CD4-positive, alpha-beta T cell (primary cell): ENCODE data around the gene PRKAR1B. TPM values are rescaled to one million over a fixed set of nuclear protein-coding genes. Genes with fewer than 3 reads are reported as not detected.
"Not testable (repeated sequence)": the region's sequence is repeated elsewhere in the genome, so short reads cannot be mapped to it uniquely, and the experiment has no call there.

Source experiments
- ATAC-seq: fragments of 200-7000 bp; cut with Tn5 transposase; one replicate; pipeline ENCODE4 v1.10.0; 2022; ENCODE audit warnings: mild to moderate bottlenecking; ENCODE audit not compliant: poor library complexity
- CTCF ChIA-PET: fragments of 350-600 bp; sonication (Branson Sonifier 250); formaldehyde crosslinking; loops from one replicate; lab custom pipeline; 2021; ENCODE audit warnings: antibody characterized with exemption, inconsistent platforms; lab: Charles Lee
- POLR2A ChIA-PET: fragments of 350-600 bp; sonication (Branson Sonifier 250); formaldehyde crosslinking; loops from one replicate; lab custom pipeline; 2021; ENCODE audit warnings: antibody characterized with exemption, inconsistent platforms; lab: Charles Lee
- DNase-seq, 14 experiments: peaks; one replicate each; pipeline ENCODE4 v3.0.0-alpha.2; 2013 to 2020; ENCODE audit warnings: mixed read lengths in 2 of 14
- H3K27ac ChIP-seq, 2 donors: one replicate each; pipeline versions ENCODE4 v1.5.1 to v1.7.0; 2013; ENCODE audit warnings: low read length in 2 of 2, low read depth in 1 of 2, mild to moderate bottlenecking in 1 of 2
- H3K27me3 ChIP-seq, 2 experiments: 1 replicate in 1 of 2; 2 replicates in 1 of 2; pipeline versions ENCODE4 v1.6.1 to v1.7.0; 2013; ENCODE audit warnings: low read length in 2 of 2, control low read depth in 1 of 2, mild to moderate bottlenecking in 1 of 2, moderate library complexity in 1 of 2; ENCODE audit not compliant: insufficient read depth in 2 of 2, control insufficient read depth in 1 of 2
- H3K36me3 ChIP-seq: one replicate; pipeline ENCODE4 v1.6.1; 2013; ENCODE audit warnings: low read length, control low read depth; ENCODE audit not compliant: insufficient read depth
- H3K4me1 ChIP-seq: one replicate; pipeline ENCODE4 v1.6.1; 2013; ENCODE audit warnings: low read length, control low read depth; ENCODE audit not compliant: insufficient read depth
- H3K4me3 ChIP-seq: one replicate; pipeline ENCODE4 v1.5.1; 2013; ENCODE audit warnings: mild to moderate bottlenecking, low read length, moderate library complexity
- H3K9me3 ChIP-seq, 2 experiments: 1 replicate in 1 of 2; 2 replicates in 1 of 2; pipeline versions ENCODE4 v1.6.1 to v1.7.0; 2013; ENCODE audit warnings: low read length in 2 of 2, mild to moderate bottlenecking in 2 of 2, control low read depth in 1 of 2, moderate library complexity in 1 of 2; ENCODE audit not compliant: control insufficient read depth in 1 of 2, insufficient read depth in 1 of 2
- H3K27ac Mint-ChIP-seq: one replicate; pipeline ENCODE4 v1.8.0; 2020; ENCODE audit warnings: mixed read lengths
- H3K27me3 Mint-ChIP-seq: one replicate; pipeline ENCODE4 v1.8.0; 2021; ENCODE audit warnings: mixed read lengths
- H3K36me3 Mint-ChIP-seq: one replicate; pipeline ENCODE4 v1.8.0; 2021; ENCODE audit warnings: low read depth, mixed read lengths
- H3K4me1 Mint-ChIP-seq: one replicate; pipeline ENCODE4 v1.8.0; 2021; ENCODE audit warnings: low read depth, mixed read lengths
- H3K4me3 Mint-ChIP-seq: one replicate; pipeline ENCODE4 v1.8.0; 2020; ENCODE audit warnings: mild to moderate bottlenecking, mixed read lengths
- H3K9me3 Mint-ChIP-seq: one replicate; pipeline ENCODE4 v1.8.0; 2020; ENCODE audit warnings: mixed read lengths
- intact Hi-C, 2 experiments: fragments of 100-400 bp; cut with DNase I in 1 of 2; cut with micrococcal nuclease in 1 of 2; formaldehyde crosslinking; loops; one replicate each; pipeline versions ENCODE4 v1.15.1 to v1.9.0; 2023 to 2025; cut with DNase I, micrococcal nuclease
- total RNA-seq, 174 experiments: library from RNA in 2 of 174; stranded (reverse) in 2 of 174; gene quantifications; one replicate each; pipeline ENCODE4 v1.2.3 and lab custom pipeline; 2021 to 2026
- TF ChIP-seq, protein P1 (sequence below): fragments of 200-600 bp; IDR thresholded peaks from one replicate; pipeline ENCODE4 v1.8.0; 2022; ENCODE audit warnings: antibody characterized with exemption, mild to moderate bottlenecking

PRKAR1B gene
- total RNA-seq, 2 experiments from 2014 or later, result 18.8 to 19.5 TPM

DNA sequence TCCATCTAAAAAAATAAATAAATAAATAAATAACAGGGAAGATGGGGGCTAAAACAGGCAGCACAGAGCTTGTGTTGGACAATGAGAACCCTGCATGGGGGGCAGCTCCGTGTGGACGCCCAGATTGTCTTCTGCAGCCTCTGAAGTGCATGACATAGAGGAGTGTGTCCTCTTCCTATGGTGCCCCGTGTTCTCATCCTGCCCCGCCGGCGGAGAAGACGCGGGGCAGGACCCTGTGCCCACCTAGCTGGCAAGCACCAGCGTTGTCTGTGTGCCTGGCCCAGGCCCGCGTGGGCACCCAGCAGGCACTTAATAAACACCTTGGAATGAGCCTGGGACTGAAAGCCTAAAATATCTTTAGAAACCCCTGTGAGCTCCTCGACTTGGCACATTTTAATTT, 89.3 kb downstream of the PRKAR1B start:
- no peak for DNase-seq
- Histone ChIP-seq H3K4me1 (peaks cover 8% of the 10 kb centered on the region), H3K27me3 (no peaks in the 10 kb centered on the region), H3K36me3 (no peaks in the 10 kb centered on the region), H3K27ac (no peak overlapping the region), H3K4me3 (no peak overlapping the region), H3K9me3 (peaks cover 0 to 6% of the 10 kb centered on the region in 2 experiments)
- H3K4me1 Mint-ChIP-seq, result peaks cover 20% of the 10 kb centered on the region
- TF ChIP-seq, protein P1, sequence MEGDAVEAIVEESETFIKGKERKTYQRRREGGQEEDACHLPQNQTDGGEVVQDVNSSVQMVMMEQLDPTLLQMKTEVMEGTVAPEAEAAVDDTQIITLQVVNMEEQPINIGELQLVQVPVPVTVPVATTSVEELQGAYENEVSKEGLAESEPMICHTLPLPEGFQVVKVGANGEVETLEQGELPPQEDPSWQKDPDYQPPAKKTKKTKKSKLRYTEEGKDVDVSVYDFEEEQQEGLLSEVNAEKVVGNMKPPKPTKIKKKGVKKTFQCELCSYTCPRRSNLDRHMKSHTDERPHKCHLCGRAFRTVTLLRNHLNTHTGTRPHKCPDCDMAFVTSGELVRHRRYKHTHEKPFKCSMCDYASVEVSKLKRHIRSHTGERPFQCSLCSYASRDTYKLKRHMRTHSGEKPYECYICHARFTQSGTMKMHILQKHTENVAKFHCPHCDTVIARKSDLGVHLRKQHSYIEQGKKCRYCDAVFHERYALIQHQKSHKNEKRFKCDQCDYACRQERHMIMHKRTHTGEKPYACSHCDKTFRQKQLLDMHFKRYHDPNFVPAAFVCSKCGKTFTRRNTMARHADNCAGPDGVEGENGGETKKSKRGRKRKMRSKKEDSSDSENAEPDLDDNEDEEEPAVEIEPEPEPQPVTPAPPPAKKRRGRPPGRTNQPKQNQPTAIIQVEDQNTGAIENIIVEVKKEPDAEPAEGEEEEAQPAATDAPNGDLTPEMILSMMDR, result no peak
- no peak overlapping the region for H3K4me3 Mint-ChIP-seq
- no peak overlapping the region for H3K27ac Mint-ChIP-seq
- H3K27me3 Mint-ChIP-seq, result no peaks in the 10 kb centered on the region
- H3K9me3 Mint-ChIP-seq, result no peaks in the 10 kb centered on the region
- no peak for ATAC-seq
- ChIA-PET POLR2A (no interaction called here), CTCF (no interaction called here)
- intact Hi-C loops, result loop anchor here in 1 of 2 experiments (5.0 kb wide), 1 partner anchor 116 kb away; no protein-coding TSS in a partner anchor
- peaks cover 6% of the 10 kb centered on the region for H3K36me3 Mint-ChIP-seq

DNA sequence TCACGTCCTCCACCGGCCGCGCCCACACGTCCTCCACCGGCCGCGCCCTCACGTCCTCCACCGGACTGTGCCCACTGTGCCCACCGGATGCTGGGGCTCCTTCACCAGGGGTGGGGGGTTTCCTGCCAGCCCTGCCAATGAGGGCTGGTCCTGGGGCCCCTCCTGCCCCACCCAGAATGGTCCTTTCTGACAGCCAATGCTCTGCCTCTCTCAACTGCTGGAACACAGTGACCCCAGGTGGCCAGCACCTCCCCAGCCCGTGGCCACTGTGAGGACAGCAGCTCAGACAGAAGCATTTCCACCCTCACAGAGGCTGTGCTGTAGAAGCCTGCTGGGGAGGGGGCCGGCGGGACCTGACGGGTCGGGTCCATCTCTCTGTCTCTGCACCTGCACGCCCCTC, 90.7 kb downstream of the PRKAR1B start:
- TF ChIP-seq, protein P1, result peak; percentile 23
- DNase-seq, result peak; percentile 28 to 77 (median 47)
- Mint-ChIP-seq H3K4me3 (no peak overlapping the region), H3K27ac (no peak overlapping the region), H3K9me3 (no peaks in the 10 kb centered on the region), H3K36me3 (peaks cover 6% of the 10 kb centered on the region), H3K4me1 (peaks cover 18% of the 10 kb centered on the region), H3K27me3 (no peaks in the 10 kb centered on the region)
- Histone ChIP-seq H3K4me3 (no peak overlapping the region), H3K27me3 (no peaks in the 10 kb centered on the region), H3K36me3 (no peaks in the 10 kb centered on the region), H3K4me1 (peaks cover 8% of the 10 kb centered on the region), H3K27ac (no peak overlapping the region), H3K9me3 (no peaks in the 10 kb centered on the region)
- ChIA-PET CTCF (interaction anchor here (0.6 to 1.1 kb wide), 2 partner anchors 11 to 314 kb away, joined by 3 to 6 read pairs; no protein-coding TSS in a partner anchor), POLR2A (no interaction called here)
- intact Hi-C loops, result loop anchor here in 1 of 2 experiments (1.0 to 5.0 kb wide), 2 partner anchors 114 to 304 kb away; no protein-coding TSS in a partner anchor
- ATAC-seq, result peak; percentile 59

DNA sequence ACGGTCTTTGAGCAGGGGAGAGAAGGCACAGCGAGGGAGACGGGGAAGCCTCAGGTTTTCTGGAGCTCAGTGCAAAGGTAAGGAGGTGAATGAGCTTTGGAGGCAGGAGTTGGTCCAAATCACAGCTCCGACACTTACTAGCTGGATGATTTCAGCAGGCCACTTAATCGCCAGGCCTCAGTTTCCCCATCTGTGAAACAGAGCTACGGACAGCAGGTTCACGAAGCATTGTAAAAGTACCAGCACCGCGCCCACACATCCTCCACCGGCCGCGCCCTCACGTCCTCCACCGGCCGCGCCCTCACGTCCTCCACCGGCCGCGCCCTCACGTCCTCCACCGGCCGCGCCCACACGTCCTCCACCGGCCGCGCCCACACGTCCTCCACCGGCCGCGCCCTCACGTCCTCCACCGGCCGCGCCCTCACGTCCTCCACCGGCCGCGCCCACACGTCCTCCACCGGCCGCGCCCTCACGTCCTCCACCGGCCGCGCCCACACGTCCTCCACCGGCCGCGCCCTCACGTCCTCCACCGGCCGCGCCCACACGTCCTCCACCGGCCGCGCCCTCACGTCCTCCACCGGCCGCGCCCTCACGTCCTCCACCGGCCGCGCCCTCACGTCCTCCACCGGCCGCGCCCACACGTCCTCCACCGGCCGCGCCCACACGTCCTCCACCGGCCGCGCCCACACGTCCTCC, 91.2 kb downstream of the PRKAR1B start:
- H3K4me1 ChIP-seq, DNase-seq, H3K9me3 ChIP-seq, ATAC-seq, H3K4me3 Mint-ChIP-seq, H3K27me3 Mint-ChIP-seq, H3K27ac Mint-ChIP-seq, H3K36me3 ChIP-seq, H3K4me3 ChIP-seq, H3K9me3 Mint-ChIP-seq, H3K27ac ChIP-seq, H3K36me3 Mint-ChIP-seq, POLR2A ChIA-PET, H3K27me3 ChIP-seq: not testable (repeated sequence)
- peaks cover 14% of the 10 kb centered on the region for H3K4me1 Mint-ChIP-seq
- CTCF ChIA-PET, result interaction anchor here (1.1 kb wide), 1 partner anchor 314 kb away, joined by 6 read pairs; no protein-coding TSS in a partner anchor
- intact Hi-C loops, result loop anchor here in 1 of 2 experiments (1.0 to 5.0 kb wide), 2 partner anchors 114 to 304 kb away; no protein-coding TSS in a partner anchor
